ENCODE results near the gene CACTIN. TPM values are rescaled to one million over a fixed set of nuclear protein-coding genes. Genes with fewer than 3 reads are reported as not detected.

CACTIN gene
- total and polyA plus RNA-seq, 4 donors: 11.0 to 32.6 (median 27.9) TPM

DNA sequence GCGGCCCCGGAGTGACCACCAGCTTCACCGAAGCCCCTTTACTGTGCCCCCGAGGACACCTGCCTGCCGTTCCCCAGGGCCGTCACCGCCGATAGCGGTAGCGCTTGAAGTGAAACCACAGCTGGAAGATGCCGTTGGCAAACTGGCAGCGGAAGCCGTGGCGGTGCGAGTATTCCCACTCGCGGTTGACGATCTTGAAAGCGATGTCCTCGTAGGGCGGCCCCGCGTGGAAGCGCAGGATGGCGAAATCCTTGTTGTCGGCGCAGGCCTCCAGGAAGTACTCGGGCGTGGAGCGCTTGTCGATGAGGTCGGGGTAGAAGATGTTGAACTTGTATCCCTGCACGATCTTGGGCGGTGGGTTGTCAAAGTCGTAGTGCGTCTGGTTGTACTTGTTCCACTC lies 14.7 kb downstream of the CACTIN start:
- Histone ChIP-seq H3K36me3 (ENCODE audit: control insufficient read depth, insufficient read depth, low read length) (peaks cover 76% of the 10 kb centered on the region), H3K4me1 (ENCODE audit: control insufficient read depth, insufficient read depth, low read length) (peaks cover 24% of the 10 kb centered on the region), H3K4me3 (ENCODE audit: low read depth, low read length) (no peak overlapping the region), H3K9me3 (ENCODE audit: control insufficient read depth, insufficient read depth, low read length) (no peaks in the 10 kb centered on the region), H3K27me3 (ENCODE audit: control insufficient read depth, insufficient read depth, low read length) (peaks cover 14% of the 10 kb centered on the region), H3K27ac (ENCODE audit: low read depth, low read length) (no peak overlapping the region)
- no peak for DNase-seq (ENCODE audit: low read depth in 4 of 6, low spot score in 6 of 6)
- 96% methylated on average over 36 of the region's 36 CpGs for WGBS (ENCODE audit: insufficient coverage)

DNA sequence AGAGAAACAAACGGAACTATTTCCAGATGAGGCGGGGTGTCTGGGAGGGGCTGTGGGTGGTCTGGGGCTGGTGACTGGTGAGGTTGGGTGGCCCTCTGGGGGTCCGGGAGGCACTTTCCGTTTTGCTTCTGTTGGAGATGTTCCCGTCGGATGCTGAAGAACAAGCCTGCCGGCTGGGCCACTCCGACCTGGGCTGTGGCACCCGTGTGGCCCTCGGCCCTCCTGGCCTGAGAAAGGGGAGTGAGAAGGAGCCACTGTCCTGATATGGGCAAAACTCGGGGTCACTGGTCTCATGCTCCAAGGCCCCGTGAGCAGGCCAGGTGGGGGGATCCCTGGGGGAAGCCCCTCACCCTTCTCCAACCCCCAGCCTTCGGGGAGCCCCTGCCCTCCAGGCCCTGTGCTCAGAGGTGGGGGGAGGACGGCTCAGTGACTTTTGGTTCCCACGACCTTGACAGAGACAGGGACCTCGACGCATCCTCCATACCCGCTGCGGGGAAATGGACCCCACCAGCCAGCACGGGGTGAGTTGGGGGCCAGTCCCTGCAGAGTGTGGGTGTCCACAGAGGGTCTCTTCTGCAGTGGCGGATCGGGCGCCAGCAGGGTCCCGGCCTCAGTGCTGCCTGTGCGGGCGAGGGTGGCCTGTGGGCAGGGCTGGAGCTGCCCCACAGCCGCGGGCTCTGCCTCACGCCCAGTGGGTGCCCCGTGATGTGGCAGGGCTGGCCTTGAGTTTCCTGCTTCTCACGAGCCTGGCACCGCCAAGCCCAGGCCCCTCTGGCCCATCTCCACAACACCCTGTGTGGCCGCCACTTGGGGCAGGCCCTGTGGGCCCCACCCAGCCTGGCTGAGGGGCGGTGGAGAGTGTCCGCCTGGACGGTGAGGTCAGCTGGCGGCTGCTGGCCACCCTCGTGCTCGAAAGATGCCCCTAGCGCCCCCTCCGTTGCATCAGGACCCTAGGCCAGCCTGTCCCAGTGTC lies 15.6 kb downstream of the CACTIN start:
- Histone ChIP-seq H3K27me3 (ENCODE audit: control insufficient read depth, insufficient read depth, low read length) (peaks cover 22% of the 10 kb centered on the region), H3K4me3 (ENCODE audit: low read depth, low read length) (no peak overlapping the region), H3K36me3 (ENCODE audit: control insufficient read depth, insufficient read depth, low read length) (peaks cover 70% of the 10 kb centered on the region), H3K9me3 (ENCODE audit: control insufficient read depth, insufficient read depth, low read length) (no peaks in the 10 kb centered on the region), H3K27ac (ENCODE audit: low read depth, low read length) (no peak overlapping the region), H3K4me1 (ENCODE audit: control insufficient read depth, insufficient read depth, low read length) (peaks cover 31% of the 10 kb centered on the region)
- DNase-seq (ENCODE audit: low read depth in 4 of 6, low spot score in 6 of 6): no peak
- 84% methylated on average over 33 of the region's 41 CpGs for WGBS (ENCODE audit: insufficient coverage)

DNA sequence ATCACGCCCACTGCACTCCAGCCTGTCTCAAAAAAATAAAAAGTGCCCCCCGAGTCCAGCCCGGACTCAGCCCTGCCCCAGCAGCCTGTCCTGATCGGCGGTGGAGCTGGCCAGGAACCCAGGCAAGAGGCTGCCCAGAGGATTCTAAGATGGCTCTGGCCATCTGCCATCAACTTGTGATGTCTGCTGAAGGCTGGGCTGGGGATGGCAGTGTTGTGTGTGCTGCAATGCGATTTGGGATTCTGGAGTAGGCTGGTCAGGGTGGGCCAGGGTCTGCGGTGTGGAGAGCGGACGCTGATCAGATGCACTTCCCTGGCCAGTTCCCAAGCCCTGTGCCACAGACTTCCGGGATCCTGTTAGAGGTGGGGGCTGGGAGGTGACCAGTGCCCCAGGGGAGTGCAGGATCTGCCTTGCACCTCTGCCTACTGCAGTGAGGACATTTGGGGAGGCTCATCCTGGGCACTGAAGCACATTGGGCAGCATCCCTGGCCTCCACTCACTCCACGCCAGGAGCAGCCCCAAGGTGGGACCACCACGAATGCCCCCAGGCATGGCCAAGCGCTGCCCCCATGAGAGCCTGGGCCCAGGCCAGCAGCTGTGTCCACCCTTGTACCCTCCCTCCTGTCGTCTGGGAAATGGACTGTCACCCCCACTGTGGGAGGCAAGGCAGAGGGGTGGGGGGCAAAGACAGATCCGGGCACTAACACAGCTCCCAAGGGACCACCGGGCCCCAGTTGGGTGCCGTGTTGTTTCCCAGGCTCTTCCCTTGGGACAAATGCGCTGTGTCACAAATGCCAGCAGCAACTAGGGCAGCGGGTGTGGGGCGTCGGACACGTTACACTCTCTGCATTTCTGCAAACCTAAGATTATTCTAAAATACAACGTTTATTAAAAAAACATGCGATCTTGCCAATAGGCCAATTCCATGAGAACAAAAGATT lies 16.5 kb downstream of the CACTIN start:
- H3K9me3 ChIP-seq (ENCODE audit: control insufficient read depth, insufficient read depth, low read length): no peaks in the 10 kb centered on the region
- peaks cover 60% of the 10 kb centered on the region for H3K36me3 ChIP-seq (ENCODE audit: control insufficient read depth, insufficient read depth, low read length)
- peaks cover 31% of the 10 kb centered on the region for H3K27me3 ChIP-seq (ENCODE audit: control insufficient read depth, insufficient read depth, low read length)
- WGBS (ENCODE audit: insufficient coverage): 82% methylated on average over 21 of the region's 24 CpGs
- no peak for DNase-seq (ENCODE audit: low read depth in 4 of 6, low spot score in 6 of 6)
- H3K4me1 ChIP-seq (ENCODE audit: control insufficient read depth, insufficient read depth, low read length): peaks cover 32% of the 10 kb centered on the region
- no peak overlapping the region for H3K27ac ChIP-seq (ENCODE audit: low read depth, low read length)
- H3K4me3 ChIP-seq (ENCODE audit: low read depth, low read length): no peak overlapping the region

DNA sequence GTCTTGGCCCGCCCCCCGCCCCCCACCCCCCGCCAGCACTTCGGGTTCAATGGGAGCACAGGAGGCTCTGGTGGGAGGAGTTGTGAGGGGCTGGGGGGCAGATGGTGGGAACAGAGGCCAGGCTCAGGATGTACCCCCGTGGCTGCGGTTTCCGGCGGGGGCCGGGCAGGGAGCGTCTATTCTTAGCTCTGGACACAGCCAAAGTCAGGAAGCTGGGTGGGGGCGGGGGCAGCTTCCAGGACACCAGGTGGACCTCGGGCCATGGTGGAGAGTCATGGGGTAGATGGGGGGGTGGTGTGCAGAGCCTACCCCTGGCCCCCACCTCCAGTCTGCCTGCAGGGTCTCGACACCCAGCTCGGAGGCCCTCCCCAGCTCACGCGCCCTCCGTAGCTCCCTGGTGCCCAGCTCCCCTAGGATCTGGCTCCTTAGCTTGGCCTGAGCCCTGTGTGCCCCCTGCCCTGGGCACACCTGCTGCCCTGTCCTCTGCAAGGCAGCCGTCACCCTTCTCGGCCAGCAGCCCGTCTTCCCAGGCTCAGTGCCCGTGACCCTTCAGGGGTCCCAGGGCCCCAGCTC lies 17.8 kb downstream of the CACTIN start:
- H3K4me1 ChIP-seq (ENCODE audit: control insufficient read depth, insufficient read depth, low read length): peaks cover 40% of the 10 kb centered on the region
- no peak for DNase-seq (ENCODE audit: low read depth in 4 of 6, low spot score in 6 of 6)
- no peaks in the 10 kb centered on the region for H3K9me3 ChIP-seq (ENCODE audit: control insufficient read depth, insufficient read depth, low read length)
- H3K4me3 ChIP-seq (ENCODE audit: low read depth, low read length): no peak overlapping the region
- H3K27ac ChIP-seq (ENCODE audit: low read depth, low read length): peak overlapping the region; percentile 61
- WGBS (ENCODE audit: insufficient coverage): 75% methylated on average over 19 of the region's 21 CpGs
- H3K27me3 ChIP-seq (ENCODE audit: control insufficient read depth, insufficient read depth, low read length): peaks cover 35% of the 10 kb centered on the region
- peaks cover 48% of the 10 kb centered on the region for H3K36me3 ChIP-seq (ENCODE audit: control insufficient read depth, insufficient read depth, low read length)

DNA sequence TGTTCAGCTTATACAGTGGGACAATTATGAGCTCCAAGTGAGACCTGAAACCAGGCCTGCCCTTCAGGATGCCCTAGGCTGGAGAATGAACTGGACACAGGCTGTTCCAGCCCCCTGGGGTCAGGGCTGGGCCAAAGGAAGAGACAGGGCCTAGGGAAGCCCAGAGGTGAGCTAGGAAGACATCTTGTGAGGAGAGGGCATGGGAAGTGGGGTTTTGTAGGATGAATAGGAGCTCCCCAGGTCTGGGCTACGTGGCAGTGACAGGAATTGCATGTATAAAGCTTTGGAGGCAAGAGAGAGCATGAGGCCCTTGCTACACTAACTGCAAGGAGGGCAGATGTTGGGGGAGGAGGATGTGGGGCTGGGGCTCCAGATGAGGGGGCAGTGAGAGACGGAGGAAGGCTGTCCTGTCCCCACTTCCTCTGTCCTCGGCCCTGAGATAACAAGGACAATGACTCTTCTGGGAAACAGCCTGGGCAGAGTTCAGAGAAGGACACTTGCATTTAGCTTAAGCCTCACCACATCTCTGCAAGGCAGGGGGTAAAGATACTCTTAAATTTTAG lies 18.4 kb downstream of the CACTIN start:
- no peak for DNase-seq (ENCODE audit: low read depth in 4 of 6, low spot score in 6 of 6)
- peaks cover 44% of the 10 kb centered on the region for H3K4me1 ChIP-seq (ENCODE audit: control insufficient read depth, insufficient read depth, low read length)
- H3K36me3 ChIP-seq (ENCODE audit: control insufficient read depth, insufficient read depth, low read length): peaks cover 42% of the 10 kb centered on the region
- H3K27ac ChIP-seq (ENCODE audit: low read depth, low read length): no peak overlapping the region
- H3K9me3 ChIP-seq (ENCODE audit: control insufficient read depth, insufficient read depth, low read length): no peaks in the 10 kb centered on the region
- H3K4me3 ChIP-seq (ENCODE audit: low read depth, low read length): no peak overlapping the region
- peaks cover 35% of the 10 kb centered on the region for H3K27me3 ChIP-seq (ENCODE audit: control insufficient read depth, insufficient read depth, low read length)
- WGBS (ENCODE audit: insufficient coverage): 69% methylated on average over 2 of the region's 3 CpGs

DNA sequence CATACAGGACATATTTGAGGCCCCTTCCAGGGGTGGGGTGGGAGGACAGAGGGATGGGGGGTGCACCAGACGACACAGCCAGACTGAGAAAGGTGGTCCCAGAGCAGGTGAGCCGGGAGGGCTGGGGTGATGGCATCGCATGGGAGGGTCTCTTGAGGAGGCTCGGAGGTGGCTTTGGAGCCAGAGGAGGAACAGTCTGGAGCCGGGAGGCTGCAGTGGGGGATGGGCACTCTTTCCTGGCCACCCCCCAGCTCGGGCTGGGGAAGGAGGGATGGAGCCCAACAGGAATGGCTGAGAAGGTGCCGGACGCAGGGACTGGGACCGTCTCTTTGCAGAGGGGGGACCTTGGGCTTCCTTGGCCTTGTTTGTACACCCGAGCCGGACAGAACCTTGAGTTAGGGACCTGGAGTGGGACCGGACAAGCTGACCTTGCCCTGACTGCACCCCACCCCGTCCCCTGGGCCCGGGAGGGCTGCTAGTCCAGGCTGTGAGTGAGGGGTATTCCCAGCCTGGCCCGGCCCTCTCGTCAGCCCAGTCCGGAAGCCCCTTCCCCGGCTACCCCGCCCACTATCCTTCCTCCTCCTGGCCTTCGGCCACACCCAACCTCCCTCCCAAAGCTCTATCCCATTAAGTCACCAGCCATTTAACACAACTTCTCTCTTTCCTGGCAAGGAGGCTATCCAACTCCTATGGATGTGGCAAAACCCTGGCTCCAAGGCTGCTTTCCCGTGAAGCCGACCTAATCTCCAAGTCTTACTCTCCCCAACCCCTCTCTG lies 19.1 kb downstream of the CACTIN start:
- Histone ChIP-seq H3K27me3 (ENCODE audit: control insufficient read depth, insufficient read depth, low read length) (peaks cover 35% of the 10 kb centered on the region), H3K4me1 (ENCODE audit: control insufficient read depth, insufficient read depth, low read length) (peaks cover 44% of the 10 kb centered on the region)

DNA sequence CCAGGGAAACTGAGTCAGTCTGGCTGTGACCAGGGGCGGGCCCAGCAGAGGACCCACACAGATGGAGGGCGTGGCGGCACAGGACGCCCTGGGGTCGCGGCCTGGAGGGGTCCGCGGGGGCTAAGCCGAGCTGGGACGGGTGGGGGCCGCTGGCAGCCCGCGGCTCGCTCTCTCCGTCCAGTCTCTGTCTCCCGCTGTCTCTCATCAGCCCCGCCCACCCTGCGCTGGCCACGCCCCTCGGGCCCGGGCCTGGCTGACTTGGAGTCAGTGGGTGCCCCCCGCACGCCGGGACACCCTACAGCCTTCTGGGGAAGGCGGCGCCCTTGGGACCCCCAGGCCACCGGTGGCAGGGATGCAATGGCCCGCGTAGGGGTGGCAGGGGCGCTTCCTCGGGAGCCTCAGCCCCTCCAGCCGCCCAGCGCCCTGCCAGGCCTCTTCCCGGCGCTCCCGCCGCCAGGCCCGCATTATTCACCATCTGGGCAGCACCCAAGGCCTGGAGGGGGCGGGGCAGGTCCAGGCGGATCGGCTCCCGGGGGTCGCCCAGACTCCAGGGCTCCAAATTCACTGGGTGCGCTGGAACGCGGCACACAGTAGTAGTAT lies 19.8 kb downstream of the CACTIN start, which contains the start of gene TBXA2R:
TBXA2R (minus strand) TSS at position 186 of the 600 bp plus-strand sequence. CDS start 6,241 bp downstream, outside the sequence.
- WGBS (ENCODE audit: insufficient coverage): under 1% methylated on average over 44 of the region's 46 CpGs
- H3K27me3 ChIP-seq (ENCODE audit: control insufficient read depth, insufficient read depth, low read length): peaks cover 35% of the 10 kb centered on the region
- peak in 1 of 6 donors; percentile 63 for DNase-seq (ENCODE audit: low read depth in 4 of 6, low spot score in 6 of 6)
- H3K27ac ChIP-seq (ENCODE audit: low read depth, low read length): peak within 1 kb of the TSS; percentile 21
- H3K4me3 ChIP-seq (ENCODE audit: low read depth, low read length): peak within 1 kb of the TSS; percentile 16
- peaks cover 44% of the 10 kb centered on the region for H3K4me1 ChIP-seq (ENCODE audit: control insufficient read depth, insufficient read depth, low read length)
- no peaks in the 10 kb centered on the region for H3K9me3 ChIP-seq (ENCODE audit: control insufficient read depth, insufficient read depth, low read length)
- peaks cover 28% of the 10 kb centered on the region for H3K36me3 ChIP-seq (ENCODE audit: control insufficient read depth, insufficient read depth, low read length)

More for the DNA sequence above, 19.1 kb downstream of the CACTIN start:
- Histone ChIP-seq H3K27ac (ENCODE audit: low read depth, low read length) (peak overlapping the region; percentile 21), H3K36me3 (ENCODE audit: control insufficient read depth, insufficient read depth, low read length) (peaks cover 35% of the 10 kb centered on the region), H3K4me3 (ENCODE audit: low read depth, low read length) (peak overlapping the region; percentile 16), H3K9me3 (ENCODE audit: control insufficient read depth, insufficient read depth, low read length) (no peaks in the 10 kb centered on the region)
- no peak for DNase-seq (ENCODE audit: low read depth in 4 of 6, low spot score in 6 of 6)
- WGBS (ENCODE audit: insufficient coverage): 14% methylated on average over 19 of the region's 22 CpGs

DNA sequence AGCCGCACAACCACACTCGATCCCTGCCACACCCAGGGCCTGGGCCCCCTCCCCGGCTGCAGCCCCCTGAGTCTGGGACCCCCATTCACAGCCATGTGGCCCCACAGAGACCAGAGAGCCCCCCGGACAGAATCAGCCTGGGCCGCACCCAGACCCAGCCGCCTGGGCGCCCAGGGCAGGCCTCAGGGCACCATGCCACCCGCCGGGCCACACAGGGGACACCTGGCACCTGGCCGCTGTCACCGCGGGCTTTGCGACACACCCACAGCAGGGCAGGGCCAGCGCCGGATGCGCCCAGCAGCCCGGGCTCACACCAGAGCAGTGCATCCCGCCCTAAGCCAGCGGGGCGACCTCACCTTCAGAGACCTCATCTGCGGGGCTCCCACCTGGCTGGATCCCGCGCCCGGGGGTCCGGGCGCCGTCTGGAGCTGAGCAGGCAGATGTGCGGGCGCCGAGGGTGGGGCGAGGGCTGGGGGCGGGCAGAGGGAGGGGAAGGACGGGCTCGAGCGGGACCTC lies 20.4 kb downstream of the CACTIN start:
- Histone ChIP-seq H3K4me3 (ENCODE audit: low read depth, low read length) (peak overlapping the region; percentile 16), H3K4me1 (ENCODE audit: control insufficient read depth, insufficient read depth, low read length) (peaks cover 44% of the 10 kb centered on the region), H3K36me3 (ENCODE audit: control insufficient read depth, insufficient read depth, low read length) (peaks cover 22% of the 10 kb centered on the region), H3K27me3 (ENCODE audit: control insufficient read depth, insufficient read depth, low read length) (peaks cover 35% of the 10 kb centered on the region), H3K27ac (ENCODE audit: low read depth, low read length) (no peak overlapping the region), H3K9me3 (ENCODE audit: control insufficient read depth, insufficient read depth, low read length) (no peaks in the 10 kb centered on the region)
- 12% methylated on average over 34 of the region's 35 CpGs for WGBS (ENCODE audit: insufficient coverage)
- no peak for DNase-seq (ENCODE audit: low read depth in 4 of 6, low spot score in 6 of 6)
